PFSK-1 (cell line): ENCODE measurements around the gene PLEKHN1.

Source experiments
- FOXP2 ChIP-seq: optimal IDR thresholded peaks from 2 replicates; pipeline ENCODE3; 2011; ENCODE audit warnings: borderline replicate concordance, control low read depth, inconsistent platforms; ENCODE audit not compliant: insufficient read depth; ENCODE audit errors: extremely low read length, extremely low read depth
- POLR2AphosphoS5 ChIP-seq: IDR thresholded peaks from 2 replicates; pipeline ENCODE4 v1.6.1; 2012; ENCODE audit warnings: low read depth, mild to moderate bottlenecking, control low read depth, low read length, moderate library complexity
- REST ChIP-seq, 2 experiments: IDR thresholded peaks; 2 replicates each; pipeline versions ENCODE4 v1.6.1 to v1.8.0; 2011 to 2012; ENCODE audit warnings: low read depth in 2 of 2, low read length in 2 of 2, control low read depth in 1 of 2, inconsistent platforms in 1 of 2, mild to moderate bottlenecking in 1 of 2, moderate library complexity in 1 of 2; ENCODE audit not compliant: insufficient read depth in 1 of 2
- SIN3A ChIP-seq: IDR thresholded peaks from 2 replicates; pipeline ENCODE4 v1.6.1; 2012; ENCODE audit warnings: mild to moderate bottlenecking, low read length, moderate library complexity, borderline replicate concordance; ENCODE audit not compliant: insufficient read depth
- TAF1 ChIP-seq: IDR thresholded peaks from 2 replicates; pipeline ENCODE4 v1.6.1; 2012; ENCODE audit warnings: low read length, control low read depth, borderline replicate concordance; ENCODE audit not compliant: insufficient read depth

The PLEKHN1 gene

GRCh38 chr1:921011-921837 lies 45.1 kb upstream of the PLEKHN1 start:
- TF ChIP-seq FOXP2 = no peak
- no peak for TF ChIP-seq TAF1
- no peak for TF ChIP-seq SIN3A
- no peak for TF ChIP-seq REST (IDR thresholded peaks at IDR 0.05; ENCODE audit: insufficient read depth in 1 of 2, low read depth in 2 of 2, low read length in 2 of 2)
- TF ChIP-seq POLR2AphosphoS5 = no peak

DNA sequence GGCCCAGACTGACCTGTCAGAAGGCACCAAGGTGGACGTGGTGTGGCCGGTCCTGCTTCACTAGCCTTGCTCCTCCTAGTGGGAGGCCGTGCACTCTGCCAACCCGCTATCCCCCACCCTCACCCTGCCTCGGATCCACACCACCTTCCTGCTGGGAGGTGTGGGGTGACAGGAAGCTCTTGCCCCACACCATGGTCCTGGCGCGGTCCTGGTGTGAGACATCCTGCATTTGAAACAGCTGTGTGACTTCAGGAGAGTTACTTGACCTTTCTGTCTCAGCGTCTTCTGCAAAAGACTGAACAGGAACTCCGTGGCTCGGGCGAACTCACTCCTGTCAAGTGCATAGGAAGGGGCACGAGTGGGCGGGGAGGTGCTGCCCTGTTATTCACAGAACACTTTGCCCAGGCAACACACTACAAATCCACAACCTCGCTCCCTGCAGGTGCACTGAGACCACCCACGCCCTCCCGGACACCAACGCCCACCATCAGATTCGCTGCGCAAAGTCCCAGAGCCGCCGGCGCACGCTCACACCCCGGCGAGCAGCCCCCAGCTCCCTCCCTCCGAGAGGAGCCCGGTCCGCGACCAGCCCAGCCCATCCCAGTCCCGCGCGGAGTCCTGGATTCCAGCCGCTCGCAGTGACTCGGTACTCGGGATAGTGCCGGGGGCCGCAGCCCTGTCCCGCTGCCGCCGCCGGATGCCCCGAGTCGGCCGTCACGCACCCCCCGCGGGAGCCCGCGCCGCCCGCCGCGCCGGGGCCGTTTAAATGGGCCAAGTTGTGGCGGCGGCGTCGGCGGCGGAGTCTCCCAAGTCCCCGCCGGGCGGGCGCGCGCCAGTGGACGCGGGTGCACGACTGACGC lies 42.9 kb upstream of the PLEKHN1 start, which contains the start of gene SAMD11:
Gene SAMD11, plus strand, starts transcription at position 793 of the 860 bp plus-strand sequence. CDS start 509 bp downstream, outside the sequence.
- TF ChIP-seq SIN3A (no peak), POLR2AphosphoS5 (no peak), TAF1 (no peak), FOXP2 (no peak), REST (IDR thresholded peaks at IDR 0.05; ENCODE audit: insufficient read depth in 1 of 2, low read depth in 2 of 2, low read length in 2 of 2) (no peak)

DNA sequence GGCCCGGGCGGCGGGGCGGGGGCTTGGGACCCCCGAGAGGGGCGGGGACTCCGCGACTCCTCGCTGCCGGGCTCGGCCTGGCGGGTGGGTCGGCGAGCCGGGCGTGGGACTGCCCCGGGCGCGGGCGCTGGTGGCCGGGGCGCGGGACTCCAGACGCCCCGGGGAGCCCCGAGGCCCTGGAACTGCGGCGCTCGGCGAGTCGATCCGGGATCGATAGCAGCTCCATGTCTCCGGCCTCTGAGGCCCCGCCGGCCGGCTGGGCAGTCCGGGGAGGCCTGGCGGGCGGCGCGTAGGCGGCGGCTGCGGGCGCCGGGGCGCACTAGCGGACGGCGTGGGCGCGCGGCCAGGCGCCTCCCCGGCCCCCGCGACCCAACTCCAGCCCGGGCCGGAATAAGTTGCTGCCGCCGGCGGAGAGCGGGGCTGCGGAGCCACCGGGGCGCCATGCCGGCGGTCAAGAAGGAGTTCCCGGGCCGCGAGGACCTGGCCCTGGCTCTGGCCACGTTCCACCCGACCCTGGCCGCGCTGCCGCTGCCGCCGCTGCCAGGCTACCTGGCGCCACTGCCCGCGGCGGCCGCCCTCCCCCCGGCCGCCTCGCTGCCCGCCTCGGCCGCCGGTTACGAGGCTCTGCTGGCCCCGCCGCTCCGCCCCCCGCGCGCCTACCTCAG lies 42.2 kb upstream of the PLEKHN1 start:
- TF ChIP-seq FOXP2 (no peak), TAF1 (no peak), REST (IDR thresholded peaks at IDR 0.05; ENCODE audit: insufficient read depth in 1 of 2, low read depth in 2 of 2, low read length in 2 of 2) (no peak)

DNA sequence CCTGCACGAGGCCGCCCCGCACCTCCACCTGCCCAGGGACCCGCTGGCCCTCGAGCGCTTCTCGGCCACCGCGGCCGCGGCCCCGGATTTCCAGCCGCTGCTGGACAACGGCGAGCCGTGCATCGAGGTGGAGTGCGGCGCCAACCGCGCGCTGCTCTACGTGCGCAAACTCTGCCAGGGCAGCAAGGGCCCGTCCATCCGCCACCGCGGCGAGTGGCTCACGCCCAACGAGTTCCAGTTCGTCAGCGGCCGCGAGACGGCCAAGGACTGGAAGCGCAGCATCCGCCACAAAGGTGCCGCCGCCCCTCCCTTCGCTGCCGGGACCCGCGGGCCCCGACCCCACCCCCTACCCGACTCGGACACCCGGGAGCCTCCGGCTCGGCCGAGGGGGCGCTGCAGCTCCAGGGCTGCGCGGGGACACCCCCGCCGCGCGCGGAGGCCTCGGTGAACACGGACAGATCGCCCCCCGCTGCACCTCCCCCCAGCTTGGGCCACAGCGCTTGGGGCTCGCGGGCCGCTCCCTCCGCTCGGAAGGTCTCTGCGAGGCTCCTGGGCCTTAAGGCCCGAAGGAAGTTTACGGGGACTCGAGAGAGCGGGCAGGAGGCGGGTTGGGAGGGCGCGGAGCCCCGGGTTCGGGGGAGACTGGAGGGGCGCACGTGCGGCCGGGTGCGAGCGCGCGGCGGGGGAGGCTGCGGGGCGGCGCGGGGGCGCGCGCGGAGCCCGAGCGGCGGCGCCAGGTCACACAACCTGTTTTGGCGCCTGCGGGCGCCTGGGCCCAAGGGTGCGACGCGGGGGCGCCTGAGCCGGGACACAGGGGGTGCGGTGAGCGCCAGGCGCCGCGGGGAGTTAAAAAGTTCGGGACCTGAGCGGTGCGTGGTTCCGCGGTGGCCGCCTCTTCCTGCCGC lies 41.4 kb upstream of the PLEKHN1 start:
- TF ChIP-seq REST (IDR thresholded peaks at IDR 0.05; ENCODE audit: insufficient read depth in 1 of 2, low read depth in 2 of 2, low read length in 2 of 2) = no peak
- peak; percentile 39; the same call in 1 of the 2 replicates for TF ChIP-seq TAF1
- TF ChIP-seq POLR2AphosphoS5 = peak; percentile 20; the same call in 1 of the 2 replicates
